Measurements from ENCODE around the gene GALNT17.

DNA sequence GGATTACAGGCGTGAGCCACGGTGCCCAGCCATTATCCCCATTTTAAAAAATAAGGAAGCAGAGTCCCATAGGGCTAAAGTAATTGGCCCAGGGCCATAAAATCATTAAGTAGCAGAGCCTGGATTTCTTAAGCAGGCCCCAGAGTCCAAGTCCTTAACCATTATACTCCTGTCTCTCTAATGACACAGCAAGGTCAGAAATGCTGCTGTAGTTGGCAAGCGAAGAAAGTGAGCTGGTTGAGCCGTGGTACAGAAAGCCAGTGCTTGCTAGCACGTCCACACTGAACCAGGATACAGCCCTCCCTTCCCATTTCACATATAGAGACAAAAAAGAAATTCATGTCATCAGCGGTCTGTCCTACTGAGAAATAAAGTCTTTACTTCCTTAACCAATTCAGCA lies 562.7 kb downstream of the GALNT17 start:
- TF ChIP-seq ZNF274 (IDR thresholded peaks at IDR 0.05; ENCODE audit: low read depth, low read length) (no peak), YY1 (IDR thresholded peaks at IDR 0.05; ENCODE audit: insufficient read depth, insufficient read length) (no peak)
